GM19193 (cell line): Measurements from ENCODE around the gene CREB3L4.

Experiments used
- POLR2A ChIP-seq: IDR thresholded peaks from 4 replicates; pipeline ENCODE4 v1.6.1; 2011; ENCODE audit not compliant: insufficient read depth, insufficient read length; ENCODE audit errors: extremely low read depth

Gene CREB3L4

DNA sequence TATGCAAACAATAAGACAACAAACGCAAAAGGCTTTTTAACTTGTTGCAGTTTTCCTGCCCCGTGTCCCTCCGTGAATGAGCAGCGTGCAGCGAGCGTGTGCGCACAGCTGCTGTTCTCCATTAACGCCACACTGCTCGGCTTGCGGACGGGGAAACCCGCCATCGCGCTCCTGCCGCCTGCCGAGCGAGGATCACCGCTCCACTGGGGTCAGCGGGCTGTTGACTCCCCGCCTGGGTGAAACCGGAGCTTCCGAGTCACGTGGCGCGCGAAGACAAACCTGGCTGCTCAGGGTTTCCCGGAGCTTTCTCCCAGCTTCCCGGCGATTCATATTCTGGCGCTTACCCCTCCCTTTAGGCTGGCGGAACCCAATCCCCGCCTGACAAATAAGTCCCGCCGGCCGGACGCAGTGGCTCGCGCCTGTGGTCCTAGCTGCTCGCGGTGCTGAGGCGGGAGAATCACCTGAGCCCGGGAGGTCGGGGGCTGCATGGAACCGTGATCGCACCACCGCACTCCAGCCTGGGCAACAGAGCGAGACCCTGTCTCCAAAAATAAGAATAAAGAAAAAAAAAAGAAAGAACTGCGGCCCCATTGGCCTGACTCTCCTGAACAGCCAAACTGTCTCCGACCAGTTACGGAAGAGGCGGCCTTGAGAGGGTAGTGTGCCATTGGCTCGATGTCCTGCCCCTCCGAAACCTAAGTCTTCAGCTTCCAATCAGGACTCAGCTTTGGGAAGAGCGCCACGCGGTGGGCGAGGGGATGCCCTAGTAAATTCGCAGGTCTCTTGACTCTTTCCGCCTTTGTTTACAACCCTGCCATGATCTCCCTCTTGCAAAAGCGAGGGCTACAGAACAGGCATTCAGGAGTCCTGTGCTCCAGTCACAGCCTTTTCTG is at the start of gene CREB3L4:
CREB3L4 (plus strand) TSS at position 796 of the 893 bp plus-strand sequence. CDS start 624 bp downstream, outside the sequence.
- peak; percentile 78 for TF ChIP-seq POLR2A

GRCh38 chr1:153919876-153920852 is 47.5 kb upstream of the CREB3L4 start:
- no peak for TF ChIP-seq POLR2A

- no peak for TF ChIP-seq POLR2A
These were observed 46.5 kb upstream of the CREB3L4 start for GRCh38 chr1:153921080-153921802.

DNA sequence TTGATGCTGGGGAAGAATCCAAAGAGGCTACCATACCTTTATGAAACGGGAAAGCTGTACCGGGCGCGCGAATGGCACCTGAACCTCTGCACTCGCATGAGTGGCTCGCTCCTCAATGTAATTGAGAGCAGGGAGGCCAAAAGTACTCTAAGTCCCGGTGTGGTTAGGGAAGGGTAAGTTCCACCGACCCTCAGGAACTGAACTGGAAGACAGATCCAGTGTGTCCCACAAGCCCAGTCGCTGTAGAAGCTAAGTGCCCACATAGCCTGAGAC is 46.0 kb upstream of the CREB3L4 start:
- TF ChIP-seq POLR2A: no peak

GRCh38 chr1:153922076-153922971 is 45.4 kb upstream of the CREB3L4 start:
- TF ChIP-seq POLR2A: no peak

DNA sequence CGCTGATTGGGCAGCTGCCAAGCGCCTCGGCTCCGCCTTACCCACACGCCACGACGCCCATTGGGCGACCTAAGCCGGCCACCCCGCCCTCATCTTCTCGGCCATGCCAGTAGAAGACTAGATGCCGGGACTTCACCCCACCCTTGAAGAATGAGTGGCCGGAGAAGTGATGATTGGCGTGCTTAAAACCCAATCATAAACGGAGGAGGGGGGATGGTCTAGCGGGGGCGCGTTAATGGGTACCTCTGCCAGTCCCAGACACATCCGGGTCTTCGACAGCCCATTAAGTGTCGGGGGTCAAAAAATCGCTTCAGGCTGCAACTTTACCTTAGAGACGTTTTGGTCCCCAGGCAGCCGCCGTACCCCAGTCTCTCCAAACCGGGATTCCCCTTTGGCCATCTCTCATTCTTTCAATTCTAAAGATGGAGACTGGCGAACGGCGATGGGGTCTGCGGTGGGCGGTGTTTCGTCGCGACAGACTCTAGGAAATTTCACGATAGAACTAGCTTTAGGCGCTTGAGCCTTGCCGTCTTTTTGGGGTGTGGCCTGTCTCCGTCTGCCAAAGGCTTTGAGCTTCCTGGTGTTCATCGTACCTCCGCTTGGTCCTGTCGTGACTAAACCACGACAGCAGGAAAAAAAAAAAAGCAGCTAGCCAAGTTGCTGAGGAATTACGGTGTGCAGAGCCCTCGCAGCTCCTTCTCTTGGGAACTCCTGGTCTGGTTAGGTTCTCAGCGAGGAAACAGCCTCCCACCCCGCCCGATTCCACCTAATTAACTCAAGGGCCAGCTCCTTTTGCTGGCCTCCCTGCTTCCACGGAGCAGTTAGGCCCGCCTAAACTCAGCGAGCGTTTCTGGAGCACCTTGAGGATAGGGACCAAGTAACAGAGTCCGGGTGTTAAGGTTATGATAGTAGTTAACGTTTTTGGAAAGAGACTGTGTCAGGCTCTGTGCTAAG is 44.5 kb upstream of the CREB3L4 start, which contains the start of gene GATAD2B:
GATAD2B (minus strand) TSS at position 1 of the 954 bp plus-strand sequence. CDS start 94,625 bp downstream, outside the sequence.
- TF ChIP-seq POLR2A: peak; percentile 88

GRCh38 chr1:153926405-153926804 is 41.3 kb upstream of the CREB3L4 start:
- TF ChIP-seq POLR2A: no peak

DNA sequence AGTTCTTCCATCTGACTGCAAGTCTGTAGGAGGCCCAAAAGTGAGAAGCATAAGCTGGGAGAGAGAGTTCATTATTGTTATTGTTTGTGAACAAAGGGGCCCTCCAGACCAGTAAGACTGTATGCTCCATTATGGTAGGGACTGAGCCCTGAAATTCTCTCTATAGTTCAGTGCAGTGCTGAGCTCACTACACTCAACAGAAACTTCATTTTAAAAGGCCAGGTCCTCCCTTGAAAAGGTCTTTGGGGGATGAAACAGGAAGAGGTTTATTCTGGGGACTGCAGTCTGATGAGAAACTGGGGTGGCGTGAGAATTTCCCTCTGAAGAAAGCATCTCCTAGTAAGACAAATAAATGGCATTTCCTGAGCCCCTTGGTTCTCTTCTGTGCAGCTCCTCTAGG is 39.5 kb upstream of the CREB3L4 start:
- TF ChIP-seq POLR2A: no peak

DNA sequence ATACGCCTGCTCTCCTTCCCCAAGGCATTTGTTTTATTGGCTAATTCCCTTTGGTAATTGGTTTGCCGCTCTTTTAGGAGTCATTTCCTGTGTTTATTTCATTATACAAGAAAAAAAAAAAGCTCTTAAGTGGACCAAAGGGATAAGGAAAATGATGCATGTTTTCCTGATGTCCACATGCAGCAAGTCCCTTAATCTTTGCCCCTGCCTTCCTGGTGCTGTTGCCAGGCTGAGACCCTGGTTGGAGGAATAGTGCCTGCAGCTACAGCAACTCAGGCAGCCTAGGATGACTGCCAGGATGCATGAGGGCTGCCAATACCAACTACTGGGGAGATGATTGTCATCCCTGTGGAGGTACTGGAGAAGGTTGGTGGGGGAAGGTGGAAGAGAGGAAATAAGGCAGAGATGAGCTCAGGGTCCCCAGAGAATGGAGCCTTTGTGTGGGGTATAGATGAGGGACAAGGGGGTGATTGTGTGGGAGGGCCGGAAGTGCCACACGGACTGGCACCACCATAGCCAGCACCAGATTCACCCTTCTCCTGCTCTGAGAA is 38.8 kb upstream of the CREB3L4 start:
- TF ChIP-seq POLR2A: no peak

- no peak for TF ChIP-seq POLR2A
These were observed 38.3 kb upstream of the CREB3L4 start for GRCh38 chr1:153929426-153929825.

DNA sequence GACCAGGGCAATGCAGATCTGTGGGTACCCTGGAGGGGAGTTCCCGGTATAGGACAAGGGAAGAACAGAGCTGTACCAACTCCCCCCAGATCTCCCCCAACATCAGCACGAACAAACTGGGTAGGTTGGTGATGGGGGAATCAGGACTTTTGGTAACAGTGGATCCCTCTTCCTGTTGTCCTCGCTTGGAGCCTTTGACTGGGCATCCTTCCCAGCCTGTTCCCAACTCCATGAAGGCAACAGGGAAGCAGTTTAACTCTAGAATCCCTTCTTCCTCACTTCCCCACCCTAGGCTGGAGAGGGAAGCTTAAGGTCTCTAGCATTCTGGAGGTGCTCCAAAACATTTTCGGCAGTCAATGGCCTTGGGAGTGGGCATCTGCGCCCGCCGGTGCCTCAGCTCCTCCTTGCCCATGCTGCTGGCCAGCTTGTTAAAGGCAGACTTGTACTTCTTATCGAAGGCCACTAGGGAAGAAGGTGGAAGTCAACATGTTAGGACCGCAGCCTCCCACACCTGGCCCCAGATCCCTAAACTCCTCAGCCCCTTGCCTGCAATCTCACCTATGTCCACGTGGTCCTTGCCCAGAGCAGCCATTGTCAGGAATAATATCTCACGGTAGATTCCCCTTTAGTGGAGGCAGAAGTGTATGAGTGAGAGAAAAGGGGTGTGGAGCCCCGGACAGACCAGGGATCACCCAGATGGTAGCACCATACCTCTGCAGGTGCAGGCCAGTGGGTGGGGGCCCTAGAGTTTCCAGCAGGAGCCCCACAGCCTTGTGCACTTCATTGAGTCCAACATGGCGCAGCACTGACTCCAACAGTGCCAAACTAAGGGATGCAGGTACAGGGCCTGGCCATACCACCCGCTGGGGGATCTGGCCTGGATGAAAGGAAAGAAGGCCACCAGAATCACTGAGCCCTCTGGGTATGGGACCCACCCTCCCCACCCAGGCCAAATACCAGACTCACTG is 37.4 kb upstream of the CREB3L4 start:
- TF ChIP-seq POLR2A: no peak
